HG03521 (cell line): ENCODE data around the gene FGF14.

Experiments
- ATAC-seq: cut with Tn5 transposase; IDR thresholded peaks from one replicate; pipeline ENCODE4 v1.9.1; 2021; ENCODE audit warnings: mild to moderate bottlenecking, moderate library complexity; ENCODE audit not compliant: unreplicated experiment

The FGF14 gene

DNA sequence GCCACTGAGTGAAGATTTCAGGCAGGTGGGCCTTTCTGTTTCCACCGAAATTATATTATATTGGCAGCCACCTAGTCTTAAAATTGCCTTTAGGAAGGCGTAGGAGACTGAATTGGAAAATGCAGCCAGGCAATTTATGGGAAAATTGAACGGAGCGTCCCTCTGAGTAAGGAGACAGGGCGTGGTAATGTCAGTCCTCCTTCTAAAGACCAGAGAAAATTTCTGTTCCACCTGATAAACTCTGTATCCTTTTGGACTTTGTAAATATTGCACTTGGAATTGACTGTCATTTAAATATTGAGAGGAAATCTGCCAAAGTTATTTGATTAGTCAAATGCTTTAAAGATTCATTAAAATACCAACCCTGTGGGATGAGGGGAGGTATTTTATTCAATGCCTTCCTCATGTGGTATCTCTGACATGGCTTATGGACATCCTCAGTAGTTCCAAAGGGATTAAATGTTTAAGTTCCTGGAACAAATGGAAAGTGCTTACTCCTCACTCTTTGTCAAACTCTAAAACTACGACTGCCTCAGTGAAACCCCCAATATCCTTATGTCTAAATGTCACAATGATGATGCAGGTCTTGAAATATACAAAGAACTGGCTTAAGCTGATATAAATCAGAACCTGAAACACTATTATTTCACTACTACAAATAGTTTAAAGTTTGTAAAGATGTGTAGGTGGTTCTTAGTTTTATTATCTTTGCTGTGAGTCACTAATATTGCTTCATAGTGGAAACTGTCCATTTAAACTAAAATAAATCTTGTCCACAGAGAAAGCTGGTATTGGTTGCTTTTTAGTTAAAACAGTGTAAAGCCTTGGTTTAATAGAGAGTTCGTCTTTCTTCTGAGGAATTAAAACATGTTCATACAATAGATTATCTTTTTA, 203.2 kb downstream of the FGF14 start:
- no peak for ATAC-seq

DNA sequence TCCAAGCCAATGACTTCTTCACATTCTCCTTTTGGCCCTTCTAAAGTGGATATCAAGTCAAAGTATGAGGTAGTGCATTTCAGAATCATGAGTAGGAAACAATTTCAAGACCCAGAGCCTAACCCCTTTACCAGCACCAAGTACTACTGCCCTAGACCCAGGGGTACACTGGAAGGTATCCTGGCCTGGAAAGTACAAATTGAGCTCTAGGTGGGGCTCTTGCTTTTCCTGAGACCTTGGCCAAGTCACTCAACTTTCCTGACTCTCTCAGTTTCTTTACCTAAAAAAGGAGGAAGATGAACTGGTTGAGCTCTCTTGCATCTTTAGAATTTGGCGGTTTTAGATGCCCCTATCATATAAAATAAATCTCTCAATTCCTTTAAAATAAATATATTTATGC, 204.7 kb downstream of the FGF14 start:
- ATAC-seq: no peak

DNA sequence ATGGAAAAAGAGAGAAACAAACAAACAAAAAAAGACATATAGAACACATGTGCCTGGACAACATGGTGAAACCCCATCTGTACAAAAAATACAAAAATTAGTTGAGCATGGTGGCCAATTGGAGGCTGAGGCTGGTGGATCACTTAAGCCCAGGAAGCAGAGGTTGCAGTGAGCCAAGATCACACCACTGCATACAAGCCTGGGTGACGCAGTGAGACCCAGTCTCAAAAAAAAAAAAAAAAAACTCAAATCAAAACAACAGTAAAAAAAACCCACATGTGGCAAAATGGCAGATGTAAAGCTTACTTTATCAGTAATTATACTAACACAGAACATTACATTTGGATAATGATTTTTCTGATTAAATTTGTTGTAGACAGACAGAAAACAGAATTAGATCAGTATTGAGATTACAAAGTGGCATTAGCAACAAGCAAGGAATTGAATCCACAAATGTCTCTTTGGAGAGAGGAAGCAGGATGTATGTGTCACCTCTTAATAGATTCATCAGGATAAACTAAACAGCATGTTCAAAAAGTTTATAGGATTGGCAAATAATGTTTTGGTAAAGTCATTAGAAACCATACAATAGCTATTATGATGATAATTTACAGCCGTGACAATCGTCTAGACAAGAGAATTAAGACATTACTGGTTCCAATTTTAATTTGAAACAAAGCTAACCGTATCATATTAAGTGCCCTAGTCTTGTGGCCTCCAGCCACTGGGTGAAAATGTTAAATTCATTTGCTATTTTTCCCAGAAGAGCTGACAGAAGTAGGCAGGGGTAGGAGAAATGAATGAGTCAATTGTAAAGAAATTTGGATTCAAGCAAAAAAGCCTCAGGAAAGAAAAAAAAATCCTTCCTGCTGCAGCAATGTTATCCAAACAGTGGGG, 206.0 kb downstream of the FGF14 start:
- no peak for ATAC-seq

DNA sequence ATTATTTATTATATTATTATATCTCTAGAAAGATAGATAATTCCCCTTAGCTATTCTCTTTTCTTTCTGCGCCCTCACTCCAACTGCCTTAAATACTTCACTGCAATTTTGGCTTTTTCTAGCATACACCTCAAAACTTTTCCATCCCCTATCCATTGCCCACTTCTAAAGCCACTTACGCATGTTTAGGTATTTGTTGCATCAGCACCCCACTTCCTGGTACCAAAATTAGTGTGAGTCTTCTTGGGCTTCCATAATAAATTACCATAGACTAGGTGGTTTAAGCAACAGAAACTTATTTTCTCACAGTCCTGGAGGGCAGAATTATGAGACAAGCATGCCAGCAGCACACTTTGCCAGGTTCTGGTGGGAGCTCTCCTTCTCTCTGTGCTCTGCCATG, 209.0 kb downstream of the FGF14 start:
- ATAC-seq: no peak

DNA sequence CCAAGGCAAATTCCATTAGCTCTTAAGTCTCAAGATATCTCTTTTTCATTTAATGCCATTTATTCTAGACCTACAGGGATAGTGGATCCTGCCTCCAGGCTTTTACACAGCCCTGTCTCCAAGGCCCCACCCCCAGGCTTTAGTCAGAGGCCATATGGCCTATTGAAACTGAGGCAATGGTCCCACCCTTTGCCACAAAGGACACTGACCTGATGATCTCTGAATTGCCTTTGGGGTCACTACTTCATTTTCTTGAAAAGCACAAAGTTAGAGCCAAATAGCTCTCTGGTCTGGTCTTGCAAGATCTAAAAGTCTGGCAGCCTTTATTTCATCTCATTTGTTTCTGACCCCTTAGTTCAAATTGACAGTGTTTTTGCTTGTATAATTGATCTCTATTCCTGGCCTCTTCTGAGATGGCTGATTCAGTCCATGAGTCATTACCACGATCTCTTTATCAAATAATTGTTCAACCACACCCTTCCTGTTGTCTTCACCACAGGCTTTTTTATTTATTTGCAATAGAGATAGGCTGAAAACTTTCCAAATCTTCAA, 209.8 kb downstream of the FGF14 start:
- no peak for ATAC-seq

DNA sequence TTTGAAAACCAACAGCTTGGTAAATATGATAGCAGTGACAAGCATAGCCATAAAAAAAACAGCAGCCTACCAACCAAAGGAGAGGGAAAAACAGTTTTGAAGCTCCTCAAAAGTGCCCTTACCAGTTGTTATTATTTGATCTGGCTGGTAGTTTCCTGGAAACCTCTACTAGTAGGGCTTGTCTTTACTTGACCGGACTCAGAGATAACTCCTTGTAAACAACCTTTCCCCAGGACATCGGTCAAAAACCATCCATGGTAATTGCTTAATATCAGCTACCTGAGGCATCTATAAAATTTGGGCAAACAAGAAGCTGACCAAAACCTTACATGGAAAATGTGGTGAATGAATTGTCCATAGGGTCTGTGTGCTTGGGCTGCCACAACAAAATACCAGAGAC, 210.9 kb downstream of the FGF14 start:
- no peak for ATAC-seq

DNA sequence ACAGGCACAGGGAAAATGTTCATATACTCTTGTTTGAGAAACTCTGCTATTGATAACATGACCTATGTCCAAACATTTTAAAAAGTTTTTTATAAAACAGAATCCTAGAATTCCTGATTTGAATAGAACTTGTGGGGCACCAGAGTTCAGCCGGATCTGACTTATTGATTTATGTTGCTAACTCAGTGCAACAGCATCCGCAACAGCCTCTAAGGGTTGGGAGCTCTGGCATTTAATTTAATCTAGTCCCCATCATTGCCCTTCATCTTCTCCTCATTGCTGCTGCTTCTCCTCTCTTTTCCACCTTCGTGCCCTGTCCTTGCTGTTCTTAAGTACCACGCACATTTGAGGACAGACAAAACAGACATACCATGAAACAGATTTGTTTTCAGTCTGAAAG, 214.5 kb downstream of the FGF14 start:
- ATAC-seq: no peak

DNA sequence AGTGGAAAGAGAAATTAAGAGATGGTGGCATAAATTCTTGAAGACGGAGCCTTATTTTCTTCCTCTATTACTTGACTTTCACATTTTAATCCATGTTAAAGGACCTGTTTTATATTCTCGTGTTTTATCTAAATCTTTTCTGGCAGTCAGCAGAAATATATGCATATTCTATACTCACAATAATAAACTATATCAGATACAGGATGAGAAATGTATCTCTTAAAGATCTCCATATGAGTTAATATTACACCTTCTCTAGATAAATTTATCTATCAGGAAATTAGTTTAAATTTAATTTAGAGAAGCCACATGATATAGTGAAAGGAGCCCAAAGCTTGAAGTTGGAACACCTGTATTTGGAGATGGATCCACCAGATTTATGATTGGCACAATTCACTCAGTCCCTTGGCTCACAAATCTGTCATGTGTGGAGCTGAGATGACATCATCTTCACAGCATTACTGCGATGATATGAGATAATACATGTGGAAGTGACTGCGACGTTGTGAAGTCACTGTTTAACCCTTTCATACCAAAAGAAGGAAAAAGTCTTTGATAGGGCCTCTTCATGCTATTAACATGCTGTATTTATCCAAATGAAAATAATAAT, 216.4 kb downstream of the FGF14 start:
- ATAC-seq: no peak

DNA sequence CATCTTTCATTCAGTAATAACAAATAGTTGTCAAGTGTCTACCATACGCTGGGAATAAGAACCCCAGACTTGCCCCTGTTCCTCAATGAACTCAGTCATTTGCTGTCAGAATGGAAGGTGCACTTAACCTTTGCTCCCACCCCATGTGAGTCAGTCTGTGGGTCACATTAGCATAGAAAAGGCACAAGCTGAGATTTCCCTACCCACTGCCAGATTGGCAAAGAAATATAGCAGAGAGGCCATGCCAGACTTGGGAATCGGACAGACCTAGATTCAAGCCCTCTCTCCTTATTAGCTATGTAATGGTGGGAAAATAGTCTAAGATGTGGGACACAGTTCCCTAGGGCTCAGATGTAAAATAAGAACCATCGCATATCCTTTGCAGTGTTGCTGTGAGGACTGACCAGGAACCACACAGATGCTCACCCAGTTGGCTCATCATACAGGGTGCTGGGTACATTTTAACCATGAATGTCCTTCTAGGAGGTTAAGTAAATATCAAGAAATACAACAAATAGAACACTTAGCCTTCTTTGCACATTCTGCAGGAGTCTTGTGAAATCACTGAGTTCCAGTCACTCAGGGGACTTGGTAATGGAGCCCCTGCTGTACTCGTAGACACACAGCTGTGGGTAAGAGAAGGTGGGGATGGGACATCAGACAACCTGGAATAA, 218.2 kb downstream of the FGF14 start:
- no peak for ATAC-seq

DNA sequence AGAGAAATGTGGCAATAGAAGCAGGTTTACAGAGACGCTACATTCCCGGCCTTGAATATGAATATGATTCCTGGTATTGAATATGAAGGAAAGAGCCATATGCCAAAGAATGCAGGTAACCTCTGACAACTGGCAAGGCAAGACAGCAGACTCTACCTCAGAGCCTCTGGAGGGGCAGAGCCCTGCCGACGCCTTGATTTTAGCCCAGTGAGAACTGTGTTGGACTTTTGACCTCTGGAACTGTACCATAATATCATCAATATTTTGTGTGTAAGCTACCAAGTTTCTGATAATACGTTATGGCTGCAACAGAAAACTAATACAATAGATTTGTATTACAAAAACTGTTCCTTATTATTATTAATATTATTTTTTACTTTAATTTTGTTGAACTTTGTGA, 219.7 kb downstream of the FGF14 start:
- ATAC-seq: no peak

DNA sequence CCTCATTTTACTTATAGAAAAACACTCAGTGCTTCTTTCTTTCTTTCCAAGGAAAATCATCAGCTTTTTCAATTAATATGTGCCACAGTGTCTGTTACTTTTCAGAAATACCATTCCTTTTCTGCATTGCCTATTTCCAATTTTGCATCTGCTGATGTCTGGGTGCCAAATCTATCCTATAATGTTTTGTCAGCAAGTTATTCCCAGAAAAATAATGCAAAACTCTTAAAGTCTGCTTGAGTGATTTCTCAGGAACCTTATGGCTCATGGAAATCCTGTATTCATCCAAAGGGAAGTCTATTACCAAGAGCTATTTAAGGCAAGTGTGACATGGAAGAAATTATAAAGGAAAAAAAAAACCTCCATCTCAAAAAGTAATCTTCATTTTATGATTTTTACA, 224.4 kb downstream of the FGF14 start:
- ATAC-seq: no peak

DNA sequence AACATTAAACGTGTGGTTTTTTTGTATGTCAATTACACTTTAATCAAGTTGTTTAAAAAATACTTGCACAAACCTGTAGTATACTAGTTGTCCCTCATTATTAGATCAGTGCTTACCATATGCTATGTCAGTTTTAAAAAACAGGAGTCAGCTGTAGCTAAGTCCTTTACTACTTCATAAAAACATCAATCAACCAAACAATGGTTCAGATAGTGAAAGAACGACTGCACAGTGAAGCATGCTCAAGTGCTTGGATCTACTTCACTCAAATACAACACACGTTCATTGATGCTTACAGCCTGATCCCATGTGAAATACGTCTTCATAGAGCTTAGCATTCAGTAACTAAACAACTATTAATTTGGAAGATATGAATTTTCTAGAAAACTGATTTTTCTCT, 225.0 kb downstream of the FGF14 start:
- no peak for ATAC-seq

DNA sequence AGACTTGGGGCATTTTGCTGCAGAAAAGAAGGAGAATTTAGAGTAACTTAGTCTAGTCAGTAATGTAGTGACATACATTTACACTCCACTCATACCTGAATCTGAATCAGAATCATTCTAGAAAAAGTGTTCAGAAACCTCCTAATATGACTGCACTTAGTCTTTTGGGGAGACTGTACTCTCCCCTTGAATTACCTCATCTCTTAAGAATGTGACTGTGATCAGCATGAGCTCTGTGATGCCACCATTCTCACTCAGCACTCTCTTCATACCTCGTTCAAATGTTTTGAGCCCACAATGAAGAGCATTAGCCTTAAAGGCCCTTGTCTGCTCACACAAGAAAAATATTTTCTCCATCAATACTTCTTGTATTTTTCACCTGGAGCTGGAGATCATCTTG, 229.4 kb downstream of the FGF14 start:
- ATAC-seq: no peak

DNA sequence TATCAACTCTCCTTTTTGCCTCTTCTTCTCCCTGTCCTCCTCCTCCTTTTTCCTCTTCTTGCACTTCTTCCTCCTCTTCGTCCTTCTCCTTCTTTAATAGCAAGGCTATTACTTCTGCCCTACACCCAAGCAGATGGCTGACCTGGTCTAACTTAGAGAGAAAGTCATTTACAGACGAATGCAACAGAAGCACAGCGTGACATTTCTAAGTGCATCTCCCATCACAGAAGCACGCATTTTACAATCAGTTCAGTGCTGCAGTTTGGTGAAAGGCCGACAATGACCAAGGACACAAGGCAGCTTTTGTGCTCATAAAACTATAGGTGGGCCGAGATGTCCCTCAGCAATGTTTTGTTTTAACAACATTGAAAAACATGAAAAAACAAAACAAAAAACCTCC, 231.5 kb downstream of the FGF14 start:
- no peak for ATAC-seq

DNA sequence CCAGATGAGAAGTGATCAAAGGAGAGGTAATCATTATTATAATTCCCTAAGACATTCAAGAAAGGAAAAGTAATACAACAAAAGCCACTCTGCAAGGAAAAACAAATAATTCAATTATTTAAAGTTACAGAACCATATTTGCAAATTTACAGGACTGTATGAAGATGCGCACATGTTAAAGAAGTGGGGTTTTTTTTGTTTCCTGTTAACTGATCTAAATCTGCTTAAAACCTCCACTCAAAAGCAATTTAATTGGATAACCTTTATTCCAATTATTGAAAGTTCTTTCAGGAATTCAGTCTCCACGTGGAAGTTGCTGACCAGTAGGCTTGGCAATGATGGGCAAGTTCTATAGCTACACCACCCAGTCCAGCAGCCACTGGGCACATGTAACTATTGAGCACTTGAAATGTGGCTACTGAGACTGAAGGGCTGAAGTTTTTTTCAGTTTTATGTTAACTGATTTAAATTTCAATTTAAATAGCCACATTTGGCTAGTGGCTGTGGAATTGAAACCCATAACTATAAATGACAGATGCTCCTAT, 232.3 kb downstream of the FGF14 start:
- ATAC-seq: no peak

DNA sequence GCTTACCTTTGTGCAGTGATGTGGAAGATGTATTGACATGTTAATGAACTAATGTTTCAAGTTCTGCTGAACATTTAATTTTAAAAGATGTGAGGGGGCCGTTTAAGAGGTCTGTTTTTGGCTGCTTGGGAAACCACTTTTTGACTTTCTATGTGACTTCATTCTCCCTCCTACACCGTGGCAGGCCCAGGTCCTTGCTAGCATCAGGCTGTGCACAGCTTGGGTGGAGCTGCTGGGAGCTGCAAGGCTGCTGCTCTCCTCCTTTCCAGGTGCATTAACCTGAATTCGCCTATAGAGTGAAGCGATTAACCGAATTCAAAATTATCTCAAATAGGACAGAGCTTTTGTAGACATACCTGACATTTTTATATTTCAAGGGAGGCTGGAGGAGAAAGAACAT, 249.1 kb downstream of the FGF14 start:
- no peak for ATAC-seq

DNA sequence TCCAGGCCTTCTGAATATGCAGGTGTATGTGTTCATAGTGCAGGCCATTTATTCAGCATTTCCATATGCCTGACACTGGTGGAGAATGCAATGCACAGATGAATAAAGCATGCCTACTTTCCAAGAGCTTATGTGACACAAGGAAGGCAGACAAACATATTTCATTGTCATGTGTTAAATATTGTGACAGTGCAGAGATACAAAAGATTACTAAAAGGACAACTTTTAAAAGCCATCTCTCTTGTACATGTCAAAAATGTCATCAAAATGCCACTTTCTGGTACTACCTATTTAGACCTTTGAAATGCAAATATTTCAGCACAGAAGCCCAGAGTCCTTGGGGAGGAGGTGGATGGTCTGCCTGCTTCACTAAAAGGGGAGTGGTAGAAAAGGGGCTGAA, 254.5 kb downstream of the FGF14 start:
- ATAC-seq: no peak

DNA sequence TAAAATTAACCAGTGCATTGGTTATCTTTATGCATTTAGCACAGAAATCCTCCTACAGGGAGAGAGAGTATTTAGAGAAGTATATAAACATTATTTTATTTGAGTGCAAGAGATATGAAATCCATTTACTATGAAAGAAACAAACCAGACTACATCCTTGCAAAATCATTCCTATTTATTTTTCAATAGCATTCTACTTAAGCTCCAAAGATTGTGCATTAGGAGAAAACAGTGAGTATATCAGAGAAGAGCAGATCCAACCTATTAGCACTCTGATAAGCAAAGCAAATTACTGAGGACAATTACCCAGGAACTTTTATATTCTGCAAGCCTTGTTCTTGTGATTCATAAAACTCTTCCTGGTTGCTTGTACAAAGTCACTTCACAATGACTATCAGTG, 256.1 kb downstream of the FGF14 start:
- ATAC-seq: no peak

DNA sequence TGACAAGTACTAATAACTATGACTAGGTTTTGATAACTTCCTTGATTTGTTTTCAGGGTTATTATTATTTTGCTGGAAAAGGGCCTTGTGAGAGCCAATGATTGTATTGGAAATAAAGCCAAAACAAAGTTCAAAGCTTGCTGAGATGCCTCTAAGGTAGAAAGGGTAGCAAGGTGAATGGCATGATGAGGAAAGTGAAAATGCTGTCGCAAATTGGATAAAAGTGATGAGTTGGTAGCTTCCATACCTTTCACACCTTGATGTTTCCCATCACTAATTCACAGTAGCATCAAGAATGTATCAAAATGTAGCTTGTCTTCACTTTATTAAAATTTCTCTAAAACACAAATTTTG, 259.4 kb downstream of the FGF14 start:
- ATAC-seq: no peak

DNA sequence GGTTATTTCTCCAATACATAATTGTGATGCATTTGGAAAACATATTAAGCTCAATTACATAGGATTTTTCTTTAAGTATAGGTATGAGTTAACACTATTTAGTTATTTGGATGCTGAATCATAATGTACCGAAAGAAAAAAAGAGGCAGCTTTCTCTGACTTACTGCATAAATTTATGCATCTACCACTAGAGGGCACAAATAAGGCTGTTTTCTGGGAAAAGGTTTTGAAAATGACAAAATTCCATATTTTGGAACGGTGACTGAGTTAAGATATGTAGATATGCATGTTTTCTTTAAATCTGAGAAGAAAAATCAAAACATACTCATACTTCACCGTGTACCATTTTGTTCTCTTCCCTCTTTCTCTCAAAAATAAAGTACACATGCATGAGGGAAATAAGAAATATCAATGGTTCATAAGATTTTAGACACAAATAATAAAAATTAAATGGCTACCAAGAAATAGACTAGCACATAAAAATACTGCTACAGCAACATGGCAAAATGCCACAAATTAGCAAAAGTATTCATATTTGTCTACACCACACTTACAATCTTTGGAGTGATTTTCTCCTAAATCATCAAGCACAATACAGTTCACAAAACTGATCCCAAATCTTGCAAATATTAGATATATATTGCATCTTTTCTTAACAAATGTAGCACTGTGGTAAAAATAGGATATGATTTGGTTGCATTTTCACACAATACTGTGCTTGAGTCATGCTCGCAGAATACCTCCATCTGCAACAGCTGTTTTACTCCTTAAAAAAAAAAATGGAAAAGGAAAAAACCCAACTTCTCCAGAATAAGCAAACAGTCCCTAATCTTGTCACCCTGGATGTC, 260.0 kb downstream of the FGF14 start:
- ATAC-seq: no peak
